Calu3 (cell line): ENCODE measurements around the gene HDHD3. TPM values are rescaled to one million over a fixed set of nuclear protein-coding genes. Genes with fewer than 3 reads are reported as not detected.

ENCODE experiments used
- BruUV-seq: library from RNA; stranded (reverse); fragments of 400-500 nt; replicated peaks from 2 replicates; lab custom pipeline; 2021; lab: Mats Ljungman, UMichigan
- CTCF ChIA-PET: fragments of 300-600 bp; sonication (Branson Sonifier 250); formaldehyde crosslinking; loops from one replicate; lab custom pipeline; 2022; ENCODE audit warnings: antibody characterized with exemption; lab: Charles Lee
- DNase-seq: peaks from one replicate; pipeline ENCODE4 v3.0.0; 2022
- H3K27ac Mint-ChIP-seq: one replicate; pipeline ENCODE4 v1.8.0; 2022; ENCODE audit warnings: mixed read lengths; ENCODE audit not compliant: unreplicated experiment
- H3K27me3 Mint-ChIP-seq: one replicate; pipeline ENCODE4 v1.8.0; 2022; ENCODE audit warnings: mixed read lengths; ENCODE audit not compliant: unreplicated experiment
- H3K36me3 Mint-ChIP-seq: one replicate; pipeline ENCODE4 v1.8.0; 2022; ENCODE audit warnings: mild to moderate bottlenecking, moderate library complexity, mixed read lengths; ENCODE audit not compliant: insufficient read depth, unreplicated experiment
- H3K4me1 Mint-ChIP-seq: one replicate; pipeline ENCODE4 v1.8.0; 2022; ENCODE audit warnings: mild to moderate bottlenecking, low read depth, mixed read lengths; ENCODE audit not compliant: unreplicated experiment
- H3K4me3 Mint-ChIP-seq: one replicate; pipeline ENCODE4 v1.8.0; 2022; ENCODE audit warnings: mild to moderate bottlenecking, low read depth, moderate library complexity, mixed read lengths; ENCODE audit not compliant: unreplicated experiment
- H3K9me3 Mint-ChIP-seq: one replicate; pipeline ENCODE4 v1.8.0; 2022; ENCODE audit warnings: low read depth, mixed read lengths; ENCODE audit not compliant: unreplicated experiment
- intact Hi-C: fragments of 100-400 bp; cut with micrococcal nuclease; formaldehyde crosslinking; loops from one replicate; pipeline ENCODE4 v1.10.0; 2022; ENCODE audit not compliant: unreplicated experiment
- total RNA-seq: library from RNA; stranded (reverse); gene quantifications from 2 replicates; pipeline ENCODE4 v1.2.3, GENCODE V29; 2022
- TF ChIP-seq, protein P1 (sequence below): fragments of 200-600 bp; IDR thresholded peaks from one replicate; pipeline ENCODE4 v1.8.0; 2022; ENCODE audit warnings: antibody characterized with exemption; ENCODE audit not compliant: unreplicated experiment

HDHD3 gene
- total RNA-seq, 1 experiment from 2014 or later, result 30.8 TPM

- Mint-ChIP-seq H3K36me3 (no peaks in the 10 kb centered on the region), H3K4me3 (no peak overlapping the region), H3K27me3 (no peaks in the 10 kb centered on the region), H3K4me1 (no peaks in the 10 kb centered on the region), H3K27ac (no peak overlapping the region), H3K9me3 (no peaks in the 10 kb centered on the region)
- DNase-seq, result no peak
- TF ChIP-seq, protein P1, sequence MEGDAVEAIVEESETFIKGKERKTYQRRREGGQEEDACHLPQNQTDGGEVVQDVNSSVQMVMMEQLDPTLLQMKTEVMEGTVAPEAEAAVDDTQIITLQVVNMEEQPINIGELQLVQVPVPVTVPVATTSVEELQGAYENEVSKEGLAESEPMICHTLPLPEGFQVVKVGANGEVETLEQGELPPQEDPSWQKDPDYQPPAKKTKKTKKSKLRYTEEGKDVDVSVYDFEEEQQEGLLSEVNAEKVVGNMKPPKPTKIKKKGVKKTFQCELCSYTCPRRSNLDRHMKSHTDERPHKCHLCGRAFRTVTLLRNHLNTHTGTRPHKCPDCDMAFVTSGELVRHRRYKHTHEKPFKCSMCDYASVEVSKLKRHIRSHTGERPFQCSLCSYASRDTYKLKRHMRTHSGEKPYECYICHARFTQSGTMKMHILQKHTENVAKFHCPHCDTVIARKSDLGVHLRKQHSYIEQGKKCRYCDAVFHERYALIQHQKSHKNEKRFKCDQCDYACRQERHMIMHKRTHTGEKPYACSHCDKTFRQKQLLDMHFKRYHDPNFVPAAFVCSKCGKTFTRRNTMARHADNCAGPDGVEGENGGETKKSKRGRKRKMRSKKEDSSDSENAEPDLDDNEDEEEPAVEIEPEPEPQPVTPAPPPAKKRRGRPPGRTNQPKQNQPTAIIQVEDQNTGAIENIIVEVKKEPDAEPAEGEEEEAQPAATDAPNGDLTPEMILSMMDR, result no peak
- no TSS peak for BruUV-seq
- CTCF ChIA-PET, result no interaction called here
- intact Hi-C loops, result no loop called here
Measured at GRCh38 chr9:113359385-113359784, 17.4 kb downstream of the HDHD3 start.

- Mint-ChIP-seq H3K27me3 (no peaks in the 10 kb centered on the region), H3K9me3 (no peaks in the 10 kb centered on the region), H3K4me3 (no peak overlapping the region), H3K27ac (no peak overlapping the region), H3K4me1 (peaks cover 12% of the 10 kb centered on the region), H3K36me3 (no peaks in the 10 kb centered on the region)
- intact Hi-C loops, result no loop called here
- no peak for DNase-seq
- TF ChIP-seq, protein P1, result no peak
- CTCF ChIA-PET, result no interaction called here
- no TSS peak for BruUV-seq
Measured at GRCh38 chr9:113356686-113357292, 20.0 kb downstream of the HDHD3 start.

DNA sequence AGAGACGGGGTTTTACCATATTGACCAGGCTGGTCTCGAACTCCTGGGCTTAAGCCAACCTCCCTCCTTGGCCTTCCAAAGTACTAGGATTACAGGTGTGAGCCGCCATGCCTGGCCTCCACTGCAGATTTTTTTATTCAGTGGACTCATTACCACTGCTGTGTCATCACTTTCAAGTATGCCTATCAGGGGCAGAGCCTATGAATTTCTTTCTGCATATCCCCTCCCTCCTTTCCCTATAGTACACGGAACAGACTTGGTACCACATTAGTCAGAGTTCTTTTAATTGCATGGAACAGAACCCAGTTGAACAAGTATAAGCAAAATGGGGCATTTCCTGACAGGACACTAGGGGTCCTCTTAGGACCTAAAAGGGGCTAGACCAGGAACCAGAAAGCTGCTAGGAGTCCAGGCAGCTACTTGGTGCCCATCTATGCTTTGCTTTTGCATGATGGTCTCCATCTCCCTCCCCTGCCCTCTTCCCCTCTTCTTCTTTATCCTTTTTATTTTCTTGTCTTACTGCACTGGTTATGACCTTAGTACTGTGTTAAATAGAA is 21.7 kb downstream of the HDHD3 start:
- intact Hi-C loops, result no loop called here
- no peak overlapping the region for H3K4me3 Mint-ChIP-seq
- DNase-seq, result no peak
- TF ChIP-seq, protein P1, result no peak
- H3K9me3 Mint-ChIP-seq, result no peaks in the 10 kb centered on the region
- no peaks in the 10 kb centered on the region for H3K27me3 Mint-ChIP-seq
- CTCF ChIA-PET, result no interaction called here
- H3K36me3 Mint-ChIP-seq, result peaks cover 5% of the 10 kb centered on the region
- no TSS peak for BruUV-seq
- H3K27ac Mint-ChIP-seq, result no peak overlapping the region
- H3K4me1 Mint-ChIP-seq, result peaks cover 24% of the 10 kb centered on the region

- Mint-ChIP-seq H3K36me3 (peaks cover 12% of the 10 kb centered on the region), H3K4me3 (no peak overlapping the region), H3K4me1 (peaks cover 24% of the 10 kb centered on the region), H3K27ac (no peak overlapping the region), H3K27me3 (no peaks in the 10 kb centered on the region), H3K9me3 (no peaks in the 10 kb centered on the region)
- intact Hi-C loops, result no loop called here
- BruUV-seq, result no TSS peak
- TF ChIP-seq, protein P1, result no peak
- DNase-seq, result no peak
- CTCF ChIA-PET, result no interaction called here
Measured at GRCh38 chr9:113352411-113352810, 24.4 kb downstream of the HDHD3 start.
